D341Med (cell line): ENCODE measurements around the gene KIF19.
"Not testable (repeated sequence)": the region's sequence is repeated elsewhere in the genome, so short reads cannot be mapped to it uniquely, and the experiment has no call there.

Experiments
- DNase-seq: peaks from one replicate; pipeline ENCODE4 v3.0.0; 2012; ENCODE audit warnings: low spot score

Gene KIF19, protein sequence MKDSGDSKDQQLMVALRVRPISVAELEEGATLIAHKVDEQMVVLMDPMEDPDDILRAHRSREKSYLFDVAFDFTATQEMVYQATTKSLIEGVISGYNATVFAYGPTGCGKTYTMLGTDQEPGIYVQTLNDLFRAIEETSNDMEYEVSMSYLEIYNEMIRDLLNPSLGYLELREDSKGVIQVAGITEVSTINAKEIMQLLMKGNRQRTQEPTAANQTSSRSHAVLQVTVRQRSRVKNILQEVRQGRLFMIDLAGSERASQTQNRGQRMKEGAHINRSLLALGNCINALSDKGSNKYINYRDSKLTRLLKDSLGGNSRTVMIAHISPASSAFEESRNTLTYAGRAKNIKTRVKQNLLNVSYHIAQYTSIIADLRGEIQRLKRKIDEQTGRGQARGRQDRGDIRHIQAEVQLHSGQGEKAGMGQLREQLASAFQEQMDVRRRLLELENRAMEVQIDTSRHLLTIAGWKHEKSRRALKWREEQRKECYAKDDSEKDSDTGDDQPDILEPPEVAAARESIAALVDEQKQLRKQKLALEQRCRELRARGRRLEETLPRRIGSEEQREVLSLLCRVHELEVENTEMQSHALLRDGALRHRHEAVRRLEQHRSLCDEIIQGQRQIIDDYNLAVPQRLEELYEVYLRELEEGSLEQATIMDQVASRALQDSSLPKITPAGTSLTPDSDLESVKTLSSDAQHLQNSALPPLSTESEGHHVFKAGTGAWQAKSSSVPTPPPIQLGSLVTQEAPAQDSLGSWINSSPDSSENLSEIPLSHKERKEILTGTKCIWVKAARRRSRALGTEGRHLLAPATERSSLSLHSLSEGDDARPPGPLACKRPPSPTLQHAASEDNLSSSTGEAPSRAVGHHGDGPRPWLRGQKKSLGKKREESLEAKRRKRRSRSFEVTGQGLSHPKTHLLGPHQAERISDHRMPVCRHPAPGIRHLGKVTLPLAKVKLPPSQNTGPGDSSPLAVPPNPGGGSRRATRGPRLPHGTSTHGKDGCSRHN

DNA sequence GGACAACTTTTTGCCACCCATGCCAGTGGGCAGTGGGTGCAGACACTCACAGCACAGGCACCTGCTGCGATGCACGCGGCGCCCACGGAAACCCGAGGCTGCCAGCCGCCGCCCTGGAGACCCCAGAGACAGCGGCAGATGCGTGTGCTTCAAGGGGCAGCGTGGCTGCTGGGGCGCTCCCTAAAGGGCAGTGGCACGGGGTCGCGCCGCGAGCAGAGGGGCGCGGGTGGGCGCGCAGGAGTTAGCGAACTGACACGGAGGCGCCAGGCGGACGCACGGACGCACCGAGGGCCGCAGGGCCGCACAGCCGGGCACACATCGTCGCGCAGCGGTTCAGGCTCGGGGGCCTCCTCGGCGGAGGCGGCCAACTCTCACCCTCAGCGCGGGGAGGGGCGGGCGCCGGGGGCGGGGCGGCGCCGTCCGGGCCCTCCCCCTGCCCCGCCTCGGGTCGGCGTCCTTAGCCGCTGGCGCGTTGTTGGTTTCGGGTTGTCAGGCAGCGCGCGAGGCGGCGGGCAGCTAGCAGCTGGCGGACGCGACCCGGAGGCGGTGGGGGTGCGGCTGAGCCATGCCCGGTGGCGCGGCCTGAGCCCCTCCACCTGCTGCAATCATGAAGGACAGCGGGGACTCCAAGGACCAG lies at the start of gene KIF19:
Gene KIF19, plus strand, starts transcription at position 484 of the 637 bp plus-strand sequence. Its CDS starts 124 bp downstream, at position 608.
- no peak for DNase-seq

- no peak for DNase-seq
These were observed 49.5 kb upstream of the KIF19 start for GRCh38 chr17:74276541-74277009.

DNA sequence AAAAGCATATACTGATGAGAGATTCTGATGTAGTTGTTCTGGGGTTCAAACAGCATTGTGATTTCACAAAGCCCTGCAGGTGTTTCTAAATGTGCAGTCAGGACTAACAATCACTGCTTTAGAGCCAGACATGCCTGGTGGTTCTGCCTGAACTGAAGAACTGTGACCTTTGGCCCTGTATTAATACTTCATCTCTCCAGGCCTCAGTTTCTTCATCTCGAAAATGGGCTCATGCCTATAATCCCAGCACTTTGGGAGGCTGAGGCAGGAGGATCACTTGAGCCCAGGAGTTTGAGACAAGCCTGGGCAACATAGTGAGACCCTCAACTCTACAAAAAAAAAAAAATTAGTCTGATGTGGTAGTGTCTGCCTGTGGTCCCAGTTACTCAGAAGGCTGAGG lies 48.1 kb upstream of the KIF19 start:
- no peak for DNase-seq

GRCh38 chr17:74279617-74280016 lies 46.4 kb upstream of the KIF19 start:
- not testable (repeated sequence) for DNase-seq

DNA sequence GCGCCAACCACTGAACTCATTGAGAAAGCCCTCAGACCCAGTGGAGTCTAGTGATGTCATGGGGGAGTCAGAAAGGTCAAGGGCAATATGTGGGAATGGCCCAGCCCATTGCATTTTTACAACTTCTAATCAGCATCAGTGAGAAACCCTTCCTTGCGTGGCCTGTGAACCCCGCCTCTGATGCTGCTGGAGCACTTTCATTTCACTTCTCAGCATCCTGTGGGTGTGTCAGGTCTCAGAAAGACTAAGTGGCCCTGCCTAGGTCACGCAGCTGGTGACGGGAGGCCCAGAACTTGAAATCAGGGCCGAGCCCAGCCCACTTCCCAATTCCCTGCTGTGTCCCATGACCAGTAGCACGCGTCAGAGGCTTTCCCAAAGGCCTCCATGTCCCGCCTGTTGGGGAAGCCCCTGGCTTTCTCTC lies 45.9 kb upstream of the KIF19 start:
- no peak for DNase-seq

DNA sequence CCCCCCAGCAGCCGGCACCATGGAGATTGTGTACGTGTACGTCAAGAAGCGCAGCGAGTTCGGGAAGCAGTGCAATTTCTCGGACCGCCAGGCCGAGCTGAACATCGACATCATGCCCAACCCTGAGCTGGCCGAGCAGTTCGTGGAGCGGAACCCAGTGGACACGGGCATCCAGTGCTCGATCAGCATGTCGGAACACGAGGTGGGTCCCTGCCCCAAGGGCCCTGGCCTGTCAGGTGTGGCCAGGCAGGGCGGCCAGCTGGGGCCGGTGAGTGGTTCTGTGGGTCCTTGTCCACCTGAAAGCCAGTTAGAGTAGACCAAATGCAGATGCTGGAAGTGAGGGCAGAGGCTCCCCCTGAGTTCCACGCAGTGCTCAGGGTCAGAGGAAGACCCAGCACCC lies 44.2 kb upstream of the KIF19 start:
- no peak for DNase-seq

GRCh38 chr17:74282274-74282586 lies 43.8 kb upstream of the KIF19 start:
- DNase-seq: not testable (repeated sequence)

- no peak for DNase-seq
These were observed 43.2 kb upstream of the KIF19 start for GRCh38 chr17:74282587-74283370.

- DNase-seq: no peak
These were observed 42.7 kb upstream of the KIF19 start for GRCh38 chr17:74283371-74283673.

GRCh38 chr17:74287031-74287602 lies 38.9 kb upstream of the KIF19 start:
- DNase-seq: no peak

GRCh38 chr17:74288785-74289184 lies 37.2 kb upstream of the KIF19 start:
- DNase-seq: no peak

DNA sequence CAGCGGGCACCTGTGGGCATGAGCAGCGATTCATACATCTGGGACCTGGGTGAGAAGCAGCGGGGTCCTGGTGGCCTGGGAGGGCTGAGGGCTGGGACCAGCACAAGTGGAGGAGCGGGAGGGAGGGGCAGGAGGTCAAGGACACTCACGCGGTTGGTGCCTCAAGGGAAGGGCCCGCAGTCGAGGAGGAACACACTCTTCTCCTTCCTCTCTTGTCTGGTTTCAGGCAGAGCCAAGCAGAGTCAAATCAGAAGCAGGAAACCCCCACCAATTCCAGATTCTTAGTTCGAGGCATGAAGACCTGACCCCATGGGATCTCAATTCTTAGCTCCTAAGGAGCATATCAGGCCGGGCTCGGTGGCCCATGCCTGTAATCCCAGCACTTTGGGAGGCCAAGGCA lies 36.3 kb upstream of the KIF19 start:
- no peak for DNase-seq

DNA sequence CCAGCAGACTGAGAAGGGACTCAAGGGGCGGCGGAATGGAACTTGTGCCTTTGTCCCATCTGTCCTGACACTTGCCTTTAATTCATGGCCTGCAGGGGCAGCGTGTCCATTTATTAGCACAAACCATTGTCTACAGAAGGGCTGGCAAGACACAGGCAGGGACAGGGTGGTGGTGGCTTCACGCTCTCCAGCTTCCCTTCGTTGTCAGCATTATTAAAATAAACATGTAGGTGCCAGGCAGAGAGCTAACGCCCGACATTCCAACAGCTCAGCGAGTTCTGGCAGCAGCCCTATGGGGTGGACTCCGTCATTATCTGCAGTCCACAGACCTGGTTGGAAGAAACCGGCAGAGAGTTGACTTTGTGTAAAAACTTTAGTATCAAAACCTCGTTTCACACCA lies 35.7 kb upstream of the KIF19 start:
- DNase-seq: no peak

- no peak for DNase-seq
These were observed 33.5 kb upstream of the KIF19 start for GRCh38 chr17:74292495-74292894.

DNA sequence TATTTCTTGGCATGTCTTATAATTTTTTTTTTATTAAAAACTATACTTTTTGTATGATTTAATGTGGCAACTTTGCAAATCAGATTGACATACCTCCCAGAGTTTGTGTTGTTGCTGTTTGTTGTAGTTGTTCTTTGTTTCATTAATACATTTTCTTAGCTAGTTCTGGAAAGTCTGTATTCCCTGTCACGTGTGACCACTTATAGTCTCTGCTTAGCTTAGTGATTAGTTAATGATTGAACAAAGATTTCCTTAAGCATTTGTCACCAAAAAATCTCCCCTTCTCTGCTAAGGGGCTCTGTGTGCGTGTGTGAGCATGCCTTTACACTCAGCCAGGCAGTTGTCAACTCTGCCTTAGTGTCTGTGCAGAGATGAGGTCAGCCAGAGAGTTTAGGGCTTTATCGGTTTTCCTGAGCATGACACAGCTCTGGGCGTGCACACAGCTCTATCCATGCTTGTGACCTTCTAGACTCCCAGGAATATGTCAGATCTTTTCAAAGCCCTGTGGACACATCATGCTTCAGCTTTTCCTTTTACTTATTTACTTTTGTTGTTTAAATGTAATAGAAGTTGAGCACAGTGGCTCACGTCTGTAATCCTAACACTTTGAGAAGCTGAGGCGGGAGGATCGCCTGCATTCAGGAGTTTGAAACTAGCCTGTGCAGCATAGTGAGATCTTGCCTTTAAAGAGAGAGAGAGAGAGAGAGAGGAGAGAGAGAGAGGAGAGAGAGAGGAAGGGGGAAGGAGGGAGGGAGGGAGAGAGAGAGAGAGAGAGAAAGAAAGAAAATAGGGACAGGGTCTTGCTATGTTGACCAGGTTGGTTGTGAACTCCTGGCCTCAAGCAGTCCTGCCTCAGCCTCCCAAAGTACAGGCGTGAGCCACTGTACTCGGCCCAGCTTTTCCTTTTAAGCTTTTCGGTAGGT lies 30.1 kb upstream of the KIF19 start:
- DNase-seq: no peak

GRCh38 chr17:74296548-74296936 lies 29.5 kb upstream of the KIF19 start:
- peak; percentile 74 for DNase-seq

DNA sequence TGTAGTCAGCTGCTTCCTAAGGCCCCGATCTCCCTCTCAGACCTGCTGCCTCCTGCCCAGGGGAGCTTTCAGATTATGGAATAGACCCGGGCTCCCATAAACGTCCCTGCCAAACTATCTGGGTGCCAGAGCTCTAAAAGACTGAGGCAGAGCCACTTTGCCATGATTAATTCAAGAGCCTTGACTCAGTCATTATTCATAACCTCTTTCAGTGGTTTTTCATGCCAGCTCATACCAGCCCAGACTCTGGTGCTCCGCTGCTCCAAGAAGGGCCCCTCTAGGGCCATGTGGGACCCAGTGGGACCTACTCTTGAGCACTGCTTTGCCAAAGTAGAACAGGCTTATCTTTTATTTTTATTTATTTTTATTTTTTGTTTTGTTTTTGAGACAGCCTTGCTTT lies 28.1 kb upstream of the KIF19 start:
- no peak for DNase-seq

GRCh38 chr17:74298778-74299177 lies 27.2 kb upstream of the KIF19 start:
- DNase-seq: no peak

DNA sequence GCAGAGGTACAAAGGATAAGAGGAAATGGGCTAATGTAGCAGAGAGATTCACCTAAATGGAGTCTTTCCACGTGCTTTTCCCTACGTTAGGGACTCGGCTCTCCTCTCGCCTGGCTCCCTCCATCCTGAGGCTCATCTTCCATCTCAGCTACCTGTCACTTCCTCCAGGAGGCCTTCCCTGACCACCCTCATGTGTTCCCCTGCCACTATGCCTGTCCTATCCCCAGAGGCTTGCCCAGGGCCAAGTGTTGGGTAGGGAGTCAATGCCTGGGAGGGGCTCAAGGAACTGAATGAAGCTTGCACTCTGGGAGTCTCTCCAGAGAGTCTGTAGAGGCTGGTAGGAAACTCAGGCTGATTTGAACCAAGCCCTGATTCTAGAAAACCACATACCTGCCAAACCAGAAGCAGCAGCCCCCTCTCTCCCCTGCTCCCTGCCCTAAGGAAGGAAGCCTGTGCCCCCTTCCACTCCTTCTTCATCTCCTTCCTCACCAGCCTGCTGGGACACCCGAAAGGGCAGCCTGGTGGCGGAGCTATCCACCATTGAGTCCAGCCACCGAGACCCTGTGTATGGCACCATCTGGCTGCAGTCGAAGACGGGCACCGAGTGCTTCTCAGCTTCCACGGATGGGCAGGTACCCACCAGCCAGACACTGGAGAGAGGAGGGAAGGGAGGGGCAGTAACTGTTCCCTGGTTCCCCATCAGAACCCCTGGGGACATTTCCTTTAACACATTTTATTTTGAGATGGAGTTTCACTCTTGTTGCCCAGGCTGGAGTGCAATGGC lies 26.6 kb upstream of the KIF19 start:
- no peak for DNase-seq

GRCh38 chr17:74303305-74303704 lies 22.7 kb upstream of the KIF19 start:
- no peak for DNase-seq
